IMR-90 (cell line): ENCODE measurements around the gene TALDO1.

Experiments
- FOS ChIP-seq: fragments of 150-350 bp; IDR thresholded peaks from 2 replicates; pipeline ENCODE4 v1.6.1; 2016; ENCODE audit warnings: low read depth, low read length
- MXI1 ChIP-seq: IDR thresholded peaks from 2 replicates; pipeline ENCODE4 v1.6.1; 2012; ENCODE audit warnings: low read depth, mild to moderate bottlenecking, low read length, moderate library complexity, borderline replicate concordance
- POLR2A ChIP-seq: IDR thresholded peaks from 2 replicates; pipeline ENCODE4 v1.6.1; 2012; ENCODE audit warnings: mild to moderate bottlenecking, low read depth, low read length
- RAD21 ChIP-seq: IDR thresholded peaks from 2 replicates; pipeline ENCODE4 v1.6.1; 2012; ENCODE audit warnings: low read length, improper control_type of control experiment
- RCOR1 ChIP-seq: IDR thresholded peaks from 2 replicates; pipeline ENCODE4 v1.6.1; 2012; ENCODE audit warnings: mild to moderate bottlenecking, low read length, improper control_type of control experiment; ENCODE audit not compliant: insufficient replicate concordance
- SMC3 ChIP-seq: fragments of 150-350 bp; IDR thresholded peaks from 2 replicates; pipeline ENCODE4 v1.6.1; 2016; ENCODE audit warnings: low read depth, mild to moderate bottlenecking, antibody characterized with exemption, low read length, moderate library complexity
- TF ChIP-seq, protein P1 (sequence below): conservative IDR thresholded peaks from 2 replicates; pipeline ENCODE4 v1.5.1; 2012; ENCODE audit warnings: mild to moderate bottlenecking, low read depth, low read length, improper control_type of control experiment
- TF ChIP-seq, protein P2 (sequence below): fragments of 150-350 bp; IDR thresholded peaks from 2 replicates; pipeline ENCODE4 v1.6.1; 2017; ENCODE audit warnings: mild to moderate bottlenecking, antibody characterized with exemption, low read length, low read depth

DNA sequence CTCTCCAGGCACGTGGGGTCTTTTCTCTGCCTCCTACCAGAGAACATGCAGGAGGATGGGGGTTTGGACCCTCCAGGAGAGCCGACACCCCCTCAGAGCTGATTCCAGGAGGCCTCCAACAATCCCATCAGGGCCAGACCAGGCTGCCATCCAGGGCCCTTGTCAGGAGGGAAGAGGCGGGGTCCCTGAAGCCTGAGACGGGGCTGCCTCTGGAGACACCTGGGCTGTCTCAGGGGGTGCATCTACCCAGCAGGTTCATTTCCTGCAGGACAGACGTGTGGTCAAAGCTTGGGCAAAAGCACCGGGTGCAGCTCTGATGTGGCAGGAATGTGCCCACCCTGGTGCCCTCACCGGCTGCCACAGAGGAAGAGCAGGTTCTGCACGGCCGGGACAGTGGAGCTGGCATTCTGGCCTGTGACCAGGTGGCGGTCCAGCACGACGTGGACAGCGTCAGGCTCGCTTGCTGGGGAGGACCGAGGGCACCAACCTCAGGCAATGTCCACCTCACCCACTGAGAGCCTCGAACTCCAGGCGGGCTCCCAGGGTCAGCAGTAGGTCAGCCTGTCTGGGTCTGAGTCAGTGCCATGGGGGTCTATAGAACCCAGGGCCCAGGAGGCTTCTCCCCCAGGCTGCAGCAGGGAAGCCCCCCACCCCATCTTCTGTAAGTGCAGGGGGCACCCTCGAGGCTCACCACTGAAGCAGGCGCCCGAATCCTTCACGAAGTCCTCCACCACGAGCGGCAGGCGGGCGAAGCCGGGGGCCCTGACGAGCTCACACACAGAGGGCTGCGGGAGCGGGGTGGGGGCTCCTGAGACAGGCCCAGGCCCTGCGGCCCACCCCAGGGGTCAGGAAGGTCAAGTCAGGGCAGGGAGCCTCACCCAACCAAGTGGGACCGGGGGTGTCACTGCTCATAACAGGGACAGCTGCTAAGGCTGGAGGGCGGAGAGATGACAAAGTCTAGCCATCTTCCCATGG is 23.7 kb downstream of the TALDO1 start:
- TF ChIP-seq POLR2A (no peak), RCOR1 (no peak), RAD21 (no peak), SMC3 (no peak), FOS (no peak), MXI1 (no peak)
- TF ChIP-seq, protein P1, sequence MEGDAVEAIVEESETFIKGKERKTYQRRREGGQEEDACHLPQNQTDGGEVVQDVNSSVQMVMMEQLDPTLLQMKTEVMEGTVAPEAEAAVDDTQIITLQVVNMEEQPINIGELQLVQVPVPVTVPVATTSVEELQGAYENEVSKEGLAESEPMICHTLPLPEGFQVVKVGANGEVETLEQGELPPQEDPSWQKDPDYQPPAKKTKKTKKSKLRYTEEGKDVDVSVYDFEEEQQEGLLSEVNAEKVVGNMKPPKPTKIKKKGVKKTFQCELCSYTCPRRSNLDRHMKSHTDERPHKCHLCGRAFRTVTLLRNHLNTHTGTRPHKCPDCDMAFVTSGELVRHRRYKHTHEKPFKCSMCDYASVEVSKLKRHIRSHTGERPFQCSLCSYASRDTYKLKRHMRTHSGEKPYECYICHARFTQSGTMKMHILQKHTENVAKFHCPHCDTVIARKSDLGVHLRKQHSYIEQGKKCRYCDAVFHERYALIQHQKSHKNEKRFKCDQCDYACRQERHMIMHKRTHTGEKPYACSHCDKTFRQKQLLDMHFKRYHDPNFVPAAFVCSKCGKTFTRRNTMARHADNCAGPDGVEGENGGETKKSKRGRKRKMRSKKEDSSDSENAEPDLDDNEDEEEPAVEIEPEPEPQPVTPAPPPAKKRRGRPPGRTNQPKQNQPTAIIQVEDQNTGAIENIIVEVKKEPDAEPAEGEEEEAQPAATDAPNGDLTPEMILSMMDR = no peak
- TF ChIP-seq, protein P2, sequence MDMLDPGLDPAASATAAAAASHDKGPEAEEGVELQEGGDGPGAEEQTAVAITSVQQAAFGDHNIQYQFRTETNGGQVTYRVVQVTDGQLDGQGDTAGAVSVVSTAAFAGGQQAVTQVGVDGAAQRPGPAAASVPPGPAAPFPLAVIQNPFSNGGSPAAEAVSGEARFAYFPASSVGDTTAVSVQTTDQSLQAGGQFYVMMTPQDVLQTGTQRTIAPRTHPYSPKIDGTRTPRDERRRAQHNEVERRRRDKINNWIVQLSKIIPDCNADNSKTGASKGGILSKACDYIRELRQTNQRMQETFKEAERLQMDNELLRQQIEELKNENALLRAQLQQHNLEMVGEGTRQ = no peak
